Hippocampal formation (tissue), 2 donors: Measurements from ENCODE around the gene SLC1A4.
"Not testable (repeated sequence)": the region's sequence is repeated elsewhere in the genome, so short reads cannot be mapped to it uniquely, and the experiment has no call there.

ENCODE experiments used
- DNase-seq, 2 donors: peaks; one replicate each; lab custom pipeline; 2025; lab: John Stamatoyannopoulos, UW

The SLC1A4 gene

GRCh38 chr2:64992218-64992617, 3.0 kb downstream of the SLC1A4 start:
- no peak for DNase-seq

GRCh38 chr2:64992990-64993389, 3.8 kb downstream of the SLC1A4 start:
- no peak for DNase-seq

- no peak for DNase-seq
Observed at GRCh38 chr2:64995041-64995440, 5.8 kb downstream of the SLC1A4 start.

- no peak for DNase-seq
Observed at GRCh38 chr2:64996871-64997307, 7.7 kb downstream of the SLC1A4 start.

GRCh38 chr2:64998658-64999061, 9.5 kb downstream of the SLC1A4 start:
- DNase-seq = peak in 1 of 2 donors; percentile 33

- no peak for DNase-seq
Observed at GRCh38 chr2:64999754-65000153, 10.6 kb downstream of the SLC1A4 start.

- no peak for DNase-seq
Observed at GRCh38 chr2:65000644-65001043, 11.4 kb downstream of the SLC1A4 start.

- DNase-seq = no peak
Observed at GRCh38 chr2:65003037-65003436, 13.8 kb downstream of the SLC1A4 start.

DNA sequence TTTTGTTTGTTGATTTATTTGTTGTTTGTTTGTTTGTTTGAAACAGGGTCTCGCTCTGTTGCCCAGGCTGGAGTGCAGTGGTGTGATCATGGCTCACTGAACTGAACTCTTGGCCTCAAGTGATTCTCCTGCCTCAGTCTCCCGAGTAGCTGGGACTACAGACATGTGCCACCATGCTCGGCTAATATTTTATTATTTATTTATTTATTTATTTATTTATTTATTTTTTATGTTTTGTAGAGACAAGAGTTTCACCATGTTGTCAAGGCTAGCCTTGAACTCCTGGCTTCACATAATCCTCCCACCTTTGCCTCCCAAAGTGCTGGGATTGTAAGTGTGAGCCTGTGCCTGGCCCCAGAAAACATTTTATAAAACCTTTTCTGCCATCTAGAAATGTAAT, 15.0 kb downstream of the SLC1A4 start:
- not testable (repeated sequence) for DNase-seq

DNA sequence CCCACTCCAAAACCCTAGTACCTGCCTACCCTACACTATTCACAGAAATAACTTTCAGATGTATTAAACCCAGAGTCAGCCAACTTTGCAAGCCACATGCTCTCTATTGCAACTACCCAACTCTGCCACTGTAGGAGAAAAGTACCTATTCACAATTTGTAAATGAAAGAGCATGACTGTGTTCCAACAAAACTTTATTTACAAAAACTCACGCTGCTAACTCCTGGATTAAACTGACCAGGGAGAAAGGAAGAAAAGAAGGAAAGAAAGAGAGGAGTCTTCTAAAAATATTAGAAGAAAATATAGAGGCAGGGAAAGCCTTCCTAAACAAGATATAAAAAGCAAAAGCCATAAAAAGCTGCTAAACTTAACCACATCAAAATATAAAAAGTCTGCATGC, 24.6 kb downstream of the SLC1A4 start:
- DNase-seq = no peak

DNA sequence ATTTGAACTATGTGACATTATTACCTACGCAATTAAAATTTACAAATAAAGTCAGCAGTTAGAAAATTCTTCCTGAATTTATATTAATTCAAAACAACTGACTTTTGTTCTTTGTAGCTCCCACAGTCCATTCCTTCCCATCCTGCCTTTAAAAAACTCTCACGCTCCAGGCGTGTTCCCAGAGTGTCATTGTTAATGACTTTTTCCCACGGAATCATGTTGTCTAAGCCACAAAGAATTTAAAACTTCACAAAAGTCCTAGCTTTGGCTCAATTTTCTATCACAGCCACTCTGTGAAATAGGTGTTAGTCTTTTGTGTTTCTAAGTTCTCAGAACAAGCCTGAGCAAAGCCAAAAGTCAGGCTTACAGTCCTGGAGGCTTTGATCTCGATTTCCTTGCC, 26.5 kb downstream of the SLC1A4 start:
- no peak for DNase-seq

GRCh38 chr2:65016789-65017188, 27.6 kb downstream of the SLC1A4 start:
- DNase-seq = no peak

- peak in 1 of 2 donors; percentile 47 for DNase-seq
Observed at GRCh38 chr2:65017335-65017734, 28.1 kb downstream of the SLC1A4 start.

- DNase-seq = no peak
Observed at GRCh38 chr2:65018141-65018582, 29.0 kb downstream of the SLC1A4 start.

DNA sequence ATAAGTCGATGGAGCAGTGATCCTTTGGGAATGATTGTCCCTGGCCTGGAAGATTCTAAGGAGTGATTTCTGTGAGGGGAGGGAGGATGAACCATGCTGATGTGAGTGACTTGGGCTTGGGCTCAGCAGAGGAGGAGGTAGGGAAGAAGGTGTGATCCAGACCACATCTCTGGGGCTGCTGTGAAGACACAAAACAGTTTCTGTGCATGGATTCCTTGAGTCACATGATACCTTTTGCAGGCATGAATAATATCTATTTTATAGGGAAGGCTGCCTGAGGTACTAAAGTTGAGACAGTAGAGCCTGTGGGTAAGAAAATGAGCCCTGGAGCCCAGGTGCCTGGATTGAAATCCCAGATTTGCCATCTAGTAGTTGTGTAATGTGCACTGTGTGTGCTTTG, 29.8 kb downstream of the SLC1A4 start:
- no peak for DNase-seq

DNA sequence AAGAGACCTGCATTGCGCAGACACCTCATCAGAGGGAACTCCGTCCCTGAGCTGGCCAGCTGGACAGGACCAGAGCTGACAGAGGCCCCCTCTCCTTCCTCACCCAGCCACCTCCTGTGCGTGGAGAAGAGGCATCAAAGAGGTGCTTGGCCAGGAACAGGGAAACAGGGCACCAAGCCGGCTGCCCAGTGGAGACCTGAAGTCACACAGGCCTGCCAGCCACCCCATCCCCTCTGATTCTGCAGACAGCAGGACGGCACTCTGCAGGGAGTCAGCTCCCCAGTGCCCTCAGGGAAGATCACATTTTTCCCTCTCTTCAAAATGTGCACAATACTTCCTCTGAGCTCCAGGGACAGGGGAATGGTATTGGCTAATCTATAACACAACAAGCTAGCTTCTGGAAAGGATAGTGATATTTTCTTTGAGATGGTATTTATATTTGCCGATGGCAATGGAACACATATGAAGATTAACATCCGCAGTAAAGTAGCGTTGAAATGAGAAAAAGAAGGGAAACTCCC, 30.5 kb downstream of the SLC1A4 start:
- DNase-seq = no peak

GRCh38 chr2:65020251-65020650, 31.1 kb downstream of the SLC1A4 start:
- DNase-seq = not testable (repeated sequence)

DNA sequence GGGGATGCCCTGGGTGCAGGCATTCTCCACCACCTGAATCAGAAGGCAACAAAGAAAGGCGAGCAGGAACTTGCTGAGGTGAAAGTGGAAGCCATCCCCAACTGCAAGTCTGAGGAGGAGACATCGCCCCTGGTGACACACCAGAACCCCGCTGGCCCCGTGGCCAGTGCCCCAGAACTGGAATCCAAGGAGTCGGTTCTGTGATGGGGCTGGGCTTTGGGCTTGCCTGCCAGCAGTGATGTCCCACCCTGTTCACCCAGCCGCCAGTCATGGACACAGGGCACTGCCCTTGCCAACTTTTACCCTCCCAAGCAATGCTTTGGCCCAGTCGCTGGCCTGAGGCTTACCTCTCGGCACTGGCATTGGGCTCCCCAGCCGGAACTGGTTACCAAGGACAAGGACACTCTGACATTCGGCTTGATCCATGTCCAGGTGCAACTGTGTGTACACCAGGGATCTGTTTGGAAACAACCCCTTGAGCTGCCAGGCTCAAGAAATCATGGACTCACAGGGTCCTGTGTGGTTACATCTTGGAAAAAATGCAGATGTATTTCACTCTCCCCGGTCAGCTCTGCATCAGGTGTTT, 31.8 kb downstream of the SLC1A4 start:
- no peak for DNase-seq

- no peak for DNase-seq
Observed at GRCh38 chr2:65021709-65022108, 32.5 kb downstream of the SLC1A4 start.

DNA sequence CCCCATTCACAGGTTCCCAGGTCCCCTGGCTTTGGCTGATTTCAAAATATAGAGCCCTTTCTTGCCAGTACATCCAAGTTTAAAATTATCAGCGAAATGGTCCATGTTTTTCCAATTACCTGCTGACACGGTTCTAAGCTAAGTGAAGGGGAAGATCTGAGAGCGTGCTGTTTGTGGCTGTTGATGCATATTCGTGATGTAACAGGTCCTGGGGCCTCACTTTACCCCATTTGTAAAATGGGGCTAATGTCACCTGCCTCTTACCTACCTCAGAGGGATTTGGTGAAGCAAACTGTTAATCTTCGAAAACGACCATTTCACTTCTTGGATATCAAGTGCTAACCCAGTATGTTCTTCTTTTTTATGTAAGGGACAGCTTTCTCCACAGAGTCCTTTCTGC, 33.0 kb downstream of the SLC1A4 start:
- no peak for DNase-seq

GRCh38 chr2:65023742-65024141, 34.5 kb downstream of the SLC1A4 start:
- DNase-seq = no peak

DNA sequence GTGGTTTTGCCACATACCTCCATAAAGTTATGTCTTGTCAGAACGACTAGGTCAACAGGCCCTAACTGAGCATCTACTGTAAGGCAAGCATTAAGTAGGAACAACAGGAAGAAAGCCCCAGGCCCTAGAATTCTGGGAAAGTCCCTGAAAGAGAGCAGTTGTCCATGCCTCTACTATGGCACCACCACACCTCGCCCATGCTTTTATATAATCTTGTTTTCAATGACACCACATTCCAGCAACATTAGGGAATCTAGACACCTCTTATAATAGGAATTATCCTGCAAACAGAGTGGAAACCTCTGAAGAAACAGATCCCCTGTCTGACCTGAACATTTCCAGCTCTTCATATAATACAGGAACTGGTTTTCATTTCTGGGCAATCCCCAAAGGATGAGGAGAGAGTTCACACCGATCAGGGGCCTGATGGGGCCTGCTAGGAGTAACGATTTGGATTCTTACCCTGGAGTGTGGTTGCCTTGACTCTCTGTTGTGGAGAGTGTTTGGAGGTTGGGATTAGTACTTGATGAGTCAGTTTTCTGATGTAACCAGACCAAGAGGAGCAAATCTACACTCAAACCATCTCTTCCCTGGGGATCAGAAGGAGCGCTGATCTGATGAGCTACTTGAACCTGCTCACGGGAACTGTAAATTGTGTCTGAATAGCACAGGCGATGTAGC, 35.1 kb downstream of the SLC1A4 start:
- DNase-seq = no peak

DNA sequence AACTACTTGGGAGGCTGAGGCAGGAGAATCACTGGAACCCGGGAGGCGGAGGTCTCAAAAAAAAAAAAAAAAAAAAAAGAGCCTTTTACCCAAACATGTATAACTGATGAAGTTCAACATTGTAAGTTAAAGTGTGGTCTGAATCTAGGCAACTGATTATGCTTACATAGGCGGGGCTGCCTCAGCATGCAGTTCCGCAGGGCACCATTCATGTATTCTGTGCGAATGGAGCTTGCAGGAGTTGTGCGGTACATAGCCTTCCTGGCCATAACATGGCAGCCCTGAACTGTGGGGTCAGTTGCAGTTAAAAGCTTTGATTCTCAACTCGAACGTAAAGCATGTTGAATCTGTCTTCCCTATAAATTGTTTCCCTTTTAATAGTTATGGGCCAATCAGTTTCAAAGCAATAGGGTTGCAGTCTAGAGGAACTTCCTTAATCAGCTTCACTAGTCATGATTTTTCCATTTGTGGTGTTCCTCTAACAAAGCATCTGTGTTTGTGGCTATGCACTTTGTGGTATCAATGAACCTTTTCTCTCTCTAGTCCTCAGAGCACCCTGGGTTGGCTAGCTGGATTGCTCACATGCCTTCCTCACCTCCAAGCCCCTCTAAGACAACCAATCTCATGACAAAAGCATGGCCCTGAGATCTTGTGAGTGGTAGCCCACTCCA, 36.4 kb downstream of the SLC1A4 start:
- peak in 1 of 2 donors; percentile 11 for DNase-seq
